Colon (tissue), 2 donors: ENCODE data around the gene HCAR3.
"Not testable (repeated sequence)": the region's sequence is repeated elsewhere in the genome, so short reads cannot be mapped to it uniquely, and the experiment has no call there.

ENCODE experiments used
- FAIRE-seq: peaks from 2 replicates; lab custom pipeline; 2012; peaks lifted over from hg19 to GRCh38; lab: Jason Lieb, UNC
- donor health status: control.
- donor health status: control.

Gene HCAR3

DNA sequence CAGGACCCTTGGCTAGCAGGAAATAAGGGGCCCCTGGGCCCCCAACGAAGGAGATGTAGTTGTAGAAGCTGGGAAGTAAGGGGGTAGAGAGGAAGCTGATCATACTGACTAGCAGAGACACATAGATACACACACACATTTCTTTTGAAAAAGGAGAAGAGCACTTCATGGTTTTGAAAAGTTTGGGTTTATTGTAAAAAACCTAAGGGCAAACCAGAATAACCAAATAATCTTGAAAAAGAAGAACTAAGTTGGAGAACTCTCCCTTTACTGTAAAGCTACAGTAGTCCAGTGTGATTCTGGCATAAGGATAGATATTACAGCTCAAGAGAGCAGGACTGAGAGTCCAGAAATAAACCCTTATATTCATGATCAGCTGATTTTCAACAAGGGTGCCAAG is 5.8 kb upstream of the HCAR3 start:
- no peak for FAIRE-seq

DNA sequence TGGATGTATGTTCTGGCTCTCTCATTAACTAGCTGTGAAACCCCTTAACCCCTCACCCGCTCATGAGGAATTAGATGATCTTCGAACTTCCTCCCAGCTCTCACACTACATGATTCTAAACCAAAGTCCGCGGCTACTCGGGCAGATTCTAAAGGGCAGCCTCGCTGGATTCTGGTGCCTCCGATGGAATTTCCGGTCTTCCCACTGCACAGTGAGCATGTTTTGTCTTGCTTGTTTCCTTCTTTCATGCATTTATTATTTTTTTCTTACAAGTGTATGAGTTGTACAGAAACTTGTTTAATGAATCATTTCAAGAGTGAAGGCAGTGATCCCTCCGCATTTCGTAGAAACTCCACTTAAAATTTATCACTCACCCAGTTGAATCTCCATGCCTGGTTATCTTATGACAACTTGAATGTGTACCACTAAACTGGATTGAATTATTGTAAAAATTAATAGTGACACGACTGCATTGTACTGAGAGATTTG is 4.5 kb upstream of the HCAR3 start:
- FAIRE-seq = no peak

DNA sequence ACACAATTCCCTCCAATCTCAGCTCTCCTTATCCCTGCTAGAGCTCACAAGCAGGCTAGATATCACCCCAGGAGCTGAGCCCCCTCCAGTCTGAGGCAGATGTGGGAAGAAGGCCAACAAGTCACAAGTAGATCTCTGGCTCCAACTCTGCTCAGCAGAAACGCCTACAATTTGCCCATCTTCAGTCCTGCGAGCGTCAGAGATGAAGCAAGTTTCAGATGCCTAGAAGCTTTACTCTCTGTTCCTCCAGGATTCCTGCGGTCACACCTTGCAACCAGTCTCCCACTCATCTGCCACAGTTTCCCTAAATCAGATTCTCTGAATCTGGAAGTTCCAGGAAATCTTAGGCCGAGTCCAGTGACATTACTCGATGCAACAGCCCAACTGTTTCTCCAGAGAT is 1.4 kb downstream of the HCAR3 start:
- not testable (repeated sequence) for FAIRE-seq

DNA sequence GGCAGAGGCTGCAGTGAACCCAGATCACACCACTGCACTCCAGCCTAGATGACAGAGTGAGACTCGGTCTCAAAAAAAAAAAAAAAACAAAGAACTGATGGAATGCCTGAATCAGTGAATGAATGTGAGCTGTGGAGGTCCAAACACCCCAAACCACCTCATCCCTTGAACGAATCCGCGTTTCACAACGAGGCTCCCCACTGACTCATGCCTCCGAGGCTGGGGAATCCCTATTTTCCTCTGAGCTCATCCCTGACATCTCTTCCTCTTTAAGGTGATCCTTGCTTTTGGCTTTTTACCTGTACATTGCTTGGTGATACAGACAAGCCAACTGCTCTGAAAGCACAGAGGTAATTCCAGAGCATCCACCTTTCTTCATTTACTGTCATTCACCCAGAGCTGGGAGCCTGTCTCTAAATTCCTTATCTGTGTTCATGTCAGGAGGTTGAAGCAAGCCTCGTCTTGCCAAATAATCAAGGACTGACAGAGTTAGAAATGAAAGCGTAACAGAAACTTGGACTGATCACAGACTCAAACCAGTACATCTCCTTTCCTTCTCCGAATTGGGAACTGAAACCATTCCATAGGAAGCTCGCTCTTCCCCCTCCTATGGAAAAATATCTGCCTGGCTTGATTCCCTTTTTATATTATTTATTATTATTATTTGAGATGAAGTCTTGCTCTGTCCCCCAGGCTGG is 3.0 kb downstream of the HCAR3 start:
- FAIRE-seq = not testable (repeated sequence)

DNA sequence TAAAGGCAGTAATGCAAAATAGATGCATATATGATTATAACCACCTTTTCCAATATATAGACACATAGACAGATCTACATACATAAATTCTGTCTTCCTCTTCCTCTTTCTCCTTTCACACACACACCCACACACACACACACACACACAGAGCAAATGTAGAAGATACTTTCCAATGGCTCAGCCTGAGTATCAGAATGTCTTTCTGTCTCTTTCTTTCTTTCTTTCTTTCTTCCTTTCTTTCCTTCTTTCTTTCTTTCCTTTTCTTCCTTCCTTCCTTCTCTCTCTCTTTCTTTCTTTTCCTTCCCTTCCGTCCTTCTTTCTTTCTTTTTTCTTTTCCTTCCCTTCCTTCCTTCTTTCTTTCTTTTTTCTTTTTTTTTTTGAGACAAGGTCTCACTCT is 5.3 kb downstream of the HCAR3 start:
- not testable (repeated sequence) for FAIRE-seq

DNA sequence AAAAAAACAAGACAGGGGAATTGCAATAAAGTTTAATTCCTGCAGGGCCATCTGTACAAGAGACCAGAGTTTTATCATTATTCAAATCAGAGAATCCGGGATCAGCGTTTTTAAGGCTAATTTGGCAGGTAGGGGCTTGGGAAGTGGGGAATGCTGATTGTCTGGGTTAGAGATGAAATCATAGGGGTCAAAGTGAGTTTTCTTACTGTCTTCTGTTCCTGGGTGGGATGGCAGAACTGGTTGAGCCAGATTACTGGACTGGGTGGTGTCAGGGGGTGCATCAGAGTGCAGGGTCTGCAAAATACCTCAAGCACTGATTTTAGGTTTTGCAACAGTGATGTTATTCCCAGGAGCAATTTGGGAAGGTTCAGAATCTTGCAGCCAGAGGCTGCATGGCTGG is 6.3 kb downstream of the HCAR3 start:
- not testable (repeated sequence) for FAIRE-seq

DNA sequence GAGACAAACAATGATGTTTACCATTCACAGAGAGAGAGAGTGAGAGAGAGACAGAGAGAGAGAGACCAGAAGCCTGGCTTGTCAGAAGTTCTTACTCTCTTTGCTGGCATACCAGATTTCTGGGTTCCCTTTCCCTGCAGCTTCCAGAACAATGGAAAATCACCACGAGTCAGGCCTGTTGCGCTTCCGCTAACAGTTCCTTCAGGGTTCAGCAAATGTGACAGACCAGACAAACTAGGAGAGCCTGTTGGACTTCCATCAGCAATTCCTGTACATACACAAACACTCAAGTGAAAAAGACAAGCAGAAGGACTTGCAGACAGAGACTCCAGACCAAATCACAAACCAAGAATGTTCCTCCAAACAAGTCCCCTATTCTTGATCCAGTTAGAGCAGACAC is 7.3 kb downstream of the HCAR3 start:
- FAIRE-seq = not testable (repeated sequence)

DNA sequence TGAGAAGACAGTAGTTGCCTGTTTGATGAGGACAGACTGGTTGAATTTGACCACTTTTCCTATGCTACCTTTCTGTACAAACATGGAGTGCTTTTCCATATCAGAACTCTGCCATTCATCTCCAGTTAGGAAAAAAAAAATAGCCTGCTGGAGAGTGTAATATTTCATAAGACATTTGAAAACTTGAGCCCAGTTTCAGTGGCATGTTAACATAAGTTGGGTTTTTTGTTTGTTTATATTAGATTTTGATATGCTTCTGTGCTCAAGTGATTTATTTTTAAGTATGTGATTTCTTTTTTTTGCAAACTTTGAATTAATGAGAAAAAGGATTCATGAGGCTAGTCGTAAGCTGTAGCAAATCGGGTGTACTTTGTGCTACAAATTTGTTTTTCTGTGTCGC is 12.8 kb downstream of the HCAR3 start:
- FAIRE-seq = not testable (repeated sequence)

DNA sequence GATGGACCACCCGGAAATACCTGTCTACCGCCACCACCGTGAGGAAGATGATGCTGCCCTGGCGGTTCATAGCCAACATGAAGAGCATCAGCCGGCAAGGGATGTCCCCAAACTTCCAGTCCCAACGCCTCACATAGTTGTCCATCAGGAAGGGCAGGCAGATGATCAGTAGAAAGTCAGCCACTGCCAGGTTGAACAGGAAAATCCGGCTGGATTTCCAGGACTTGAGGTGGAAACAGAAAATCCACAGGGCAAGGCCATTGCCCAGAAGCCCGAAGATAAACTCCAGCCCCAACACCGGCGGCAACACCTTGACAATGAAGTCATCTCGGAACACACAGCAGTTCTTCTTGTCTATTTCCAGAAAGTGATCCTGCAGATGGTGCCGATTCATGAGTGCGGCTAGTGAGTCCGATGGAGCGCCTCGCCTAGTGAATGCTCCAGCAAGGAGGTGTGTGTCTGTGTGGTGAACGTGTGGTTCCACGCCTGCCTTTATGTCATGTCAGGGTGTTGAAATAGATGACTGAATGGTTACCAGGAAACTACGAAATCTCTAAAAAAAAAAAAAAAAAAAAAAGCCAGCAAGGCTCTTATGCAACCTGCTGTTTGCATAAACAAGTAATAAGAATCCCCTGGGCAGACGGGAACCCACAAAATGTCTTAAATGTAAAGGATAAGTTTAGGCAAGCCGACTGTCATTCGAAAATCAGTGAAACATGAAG is 13.6 kb downstream of the HCAR3 start, which contains the start of gene HCAR2:
TSS of gene HCAR2 (minus strand) at position 468 of the 722 bp plus-strand sequence. CDS start at position 394, 74 bp downstream.
- not testable (repeated sequence) for FAIRE-seq

DNA sequence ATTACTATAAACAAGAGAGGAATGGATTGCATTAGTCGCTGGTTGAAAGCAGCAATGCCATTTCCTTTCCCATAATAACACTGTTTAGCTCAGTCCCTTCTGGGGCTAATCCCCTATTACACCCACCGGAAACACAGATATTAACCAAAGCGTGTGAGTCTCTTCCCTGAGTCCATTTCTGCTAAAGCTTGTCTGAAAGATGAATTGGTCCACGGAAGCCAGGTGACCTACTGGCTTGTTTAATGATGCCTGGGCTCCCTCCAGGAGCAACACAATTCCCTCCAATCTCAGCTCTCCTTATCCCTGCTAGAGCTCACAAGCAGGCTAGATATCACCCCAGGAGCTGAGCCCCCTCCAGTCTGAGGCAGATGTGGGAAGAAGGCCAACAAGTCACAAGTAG is 15.1 kb downstream of the HCAR3 start:
- FAIRE-seq = not testable (repeated sequence)

DNA sequence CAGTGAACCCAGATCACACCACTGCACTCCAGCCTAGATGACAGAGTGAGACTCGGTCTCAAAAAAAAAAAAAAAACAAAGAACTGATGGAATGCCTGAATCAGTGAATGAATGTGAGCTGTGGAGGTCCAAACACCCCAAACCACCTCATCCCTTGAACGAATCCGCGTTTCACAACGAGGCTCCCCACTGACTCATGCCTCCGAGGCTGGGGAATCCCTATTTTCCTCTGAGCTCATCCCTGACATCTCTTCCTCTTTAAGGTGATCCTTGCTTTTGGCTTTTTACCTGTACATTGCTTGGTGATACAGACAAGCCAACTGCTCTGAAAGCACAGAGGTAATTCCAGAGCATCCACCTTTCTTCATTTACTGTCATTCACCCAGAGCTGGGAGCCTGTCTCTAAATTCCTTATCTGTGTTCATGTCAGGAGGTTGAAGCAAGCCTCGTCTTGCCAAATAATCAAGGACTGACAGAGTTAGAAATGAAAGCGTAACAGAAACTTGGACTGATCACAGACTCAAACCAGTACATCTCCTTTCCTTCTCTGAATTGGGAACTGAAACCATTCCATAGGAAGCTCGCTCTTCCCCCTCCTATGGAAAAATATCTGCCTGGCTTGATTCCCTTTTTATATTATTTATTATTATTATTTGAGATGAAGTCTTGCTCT is 16.4 kb downstream of the HCAR3 start:
- not testable (repeated sequence) for FAIRE-seq

DNA sequence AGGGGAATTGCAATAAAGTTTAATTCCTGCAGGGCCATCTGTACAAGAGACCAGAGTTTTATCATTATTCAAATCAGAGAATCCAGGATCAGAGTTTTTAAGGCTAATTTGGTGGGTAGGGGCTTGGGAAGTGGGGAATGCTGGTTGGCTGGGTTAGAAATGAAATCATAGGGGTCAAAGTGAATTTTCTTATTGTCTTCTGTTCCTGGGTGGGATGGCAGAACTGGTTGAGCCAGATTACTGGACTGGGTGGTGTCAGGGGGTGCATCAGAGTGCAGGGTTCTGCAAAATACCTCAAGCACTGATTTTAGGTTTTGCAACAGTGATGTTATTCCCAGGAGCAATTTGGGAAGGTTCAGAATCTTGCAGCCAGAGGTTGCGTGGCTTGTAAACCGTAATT is 19.7 kb downstream of the HCAR3 start:
- not testable (repeated sequence) for FAIRE-seq

DNA sequence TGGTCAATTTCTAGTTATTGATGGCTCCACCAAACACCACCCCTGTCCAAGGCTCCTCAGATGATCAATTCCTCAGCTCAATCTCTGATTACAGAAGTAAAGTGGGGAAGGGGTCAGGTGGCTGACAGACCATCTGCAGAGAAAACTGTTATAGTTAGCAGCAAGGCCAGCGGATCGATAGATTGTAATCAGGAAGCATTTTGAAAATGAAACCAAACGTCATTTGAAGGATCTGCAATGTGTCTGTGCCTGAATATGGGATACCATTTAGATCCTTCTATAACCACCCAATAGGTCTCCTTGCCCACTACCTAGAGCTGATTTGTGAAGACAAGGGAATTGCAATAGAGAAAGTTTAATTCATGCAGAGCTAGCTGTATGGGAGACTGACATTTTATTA is 25.0 kb downstream of the HCAR3 start:
- FAIRE-seq = no peak

DNA sequence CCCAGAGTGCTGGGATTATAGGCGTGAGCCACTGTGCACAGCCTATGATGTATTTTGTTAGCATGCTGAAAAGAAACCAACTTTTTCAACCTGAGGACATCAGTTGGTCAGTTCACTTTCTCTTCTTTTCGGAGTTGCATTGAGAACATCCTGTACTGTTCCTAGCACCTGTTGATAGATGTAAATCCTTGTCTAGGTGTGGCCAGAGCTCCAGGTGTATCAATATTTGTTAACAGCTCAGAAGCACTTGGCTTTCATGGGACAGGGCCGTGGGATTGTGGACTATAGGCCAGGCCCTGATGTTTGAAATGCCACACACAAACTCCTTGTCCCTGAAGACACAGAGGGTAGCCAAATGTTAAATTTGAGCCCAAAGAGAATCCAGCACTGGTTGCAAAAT is 28.3 kb downstream of the HCAR3 start:
- FAIRE-seq = no peak

DNA sequence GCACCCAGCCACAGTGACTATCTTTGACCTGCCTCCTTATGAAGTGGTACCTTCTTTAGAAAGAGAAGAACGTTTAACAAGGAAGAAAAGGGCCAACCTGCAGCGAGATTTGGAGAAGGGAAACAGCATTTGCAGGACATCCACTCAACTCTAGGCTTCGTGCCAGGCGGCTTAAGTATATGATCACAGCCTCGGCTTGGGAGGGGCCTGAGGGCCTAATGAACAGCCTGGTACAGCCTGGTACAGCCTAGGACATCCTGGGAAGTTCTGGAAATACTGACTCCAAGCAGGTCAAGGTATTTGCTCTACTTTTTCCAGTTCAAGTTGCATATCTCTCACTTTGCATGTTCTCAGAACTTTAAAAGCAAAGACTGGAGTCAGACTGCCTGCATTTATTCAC is 29.5 kb downstream of the HCAR3 start:
- no peak for FAIRE-seq

DNA sequence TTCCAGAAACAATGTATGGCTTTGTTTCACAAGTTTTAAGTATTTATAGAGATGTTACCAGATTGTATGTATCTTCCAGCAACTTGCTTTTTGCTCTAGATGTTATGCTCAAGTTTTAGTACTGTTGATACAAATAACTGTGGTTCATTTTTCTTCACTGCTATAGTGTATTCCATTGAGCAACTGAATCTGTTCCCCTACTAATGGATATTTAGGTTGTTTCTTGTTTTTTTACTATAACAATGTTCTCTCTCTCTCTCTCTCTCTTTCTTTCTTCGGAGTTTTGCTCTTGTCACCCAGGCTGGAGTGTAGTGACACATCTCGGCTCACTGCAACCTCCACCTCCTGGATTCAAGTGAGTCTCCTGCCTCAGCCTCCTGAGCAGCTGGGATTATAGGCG is 30.1 kb downstream of the HCAR3 start:
- FAIRE-seq = no peak

DNA sequence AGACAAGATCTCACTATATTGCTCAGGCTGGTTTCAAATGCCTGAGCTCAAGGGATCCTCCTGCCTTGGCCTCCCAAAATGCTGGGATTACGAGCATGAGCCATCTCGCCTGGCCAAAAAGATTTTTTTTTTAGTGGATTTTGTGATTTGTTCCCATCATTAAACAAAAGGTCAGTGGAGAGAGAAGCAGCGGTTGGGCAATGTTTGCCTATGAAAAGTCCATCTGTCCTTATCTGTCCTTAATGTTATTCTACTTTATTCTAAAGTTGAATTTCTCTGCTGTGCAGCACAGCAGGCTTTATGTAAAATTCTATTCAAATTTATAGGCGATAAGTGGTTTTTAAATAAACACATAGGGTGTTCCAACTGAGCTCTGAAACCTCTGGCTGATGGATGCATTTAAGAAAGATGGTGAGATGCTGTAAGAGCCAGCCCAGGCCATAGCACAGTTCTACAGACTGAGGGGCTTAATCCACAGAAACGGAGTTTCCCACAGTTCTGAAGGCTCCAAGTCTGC is 32.3 kb downstream of the HCAR3 start:
- FAIRE-seq = no peak

DNA sequence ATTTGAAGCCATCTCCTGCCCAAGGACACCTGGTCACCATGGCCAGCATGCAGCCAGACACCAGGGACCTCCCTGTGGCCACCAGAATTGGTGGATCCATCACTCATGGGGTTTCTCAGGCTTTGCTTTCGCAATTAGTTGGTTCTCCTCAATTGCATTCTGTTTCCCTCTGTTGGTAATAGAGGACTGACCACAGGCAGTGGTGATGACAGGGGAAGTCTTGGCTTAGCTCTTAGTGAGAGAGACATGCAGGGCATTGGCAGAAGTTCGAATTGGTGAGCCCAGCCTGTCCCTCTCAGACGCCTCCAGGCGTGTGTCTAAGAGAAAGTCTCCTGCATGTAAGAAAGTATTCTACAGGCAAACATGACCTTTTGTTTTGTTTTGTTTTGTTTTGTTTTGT is 34.8 kb downstream of the HCAR3 start:
- FAIRE-seq = no peak

DNA sequence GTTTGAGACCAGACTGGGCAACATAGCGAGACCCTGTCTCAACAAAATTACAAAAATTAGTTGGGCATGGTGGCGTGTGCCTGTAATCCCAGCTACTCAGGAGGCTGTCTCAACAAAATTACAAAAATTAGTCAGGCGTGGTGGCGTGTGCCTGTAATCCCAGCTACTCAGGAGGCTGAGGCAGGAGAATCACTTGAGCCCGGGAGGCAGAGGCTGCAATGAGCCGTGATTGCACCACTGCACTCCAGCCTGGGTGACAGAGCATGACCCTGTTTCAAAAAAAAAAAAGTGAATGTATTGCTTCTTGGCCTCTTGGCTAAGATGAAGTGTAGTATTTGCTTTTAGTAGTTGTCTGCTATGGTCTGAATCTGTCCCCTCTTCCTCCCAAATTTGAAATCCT is 35.6 kb downstream of the HCAR3 start:
- not testable (repeated sequence) for FAIRE-seq

DNA sequence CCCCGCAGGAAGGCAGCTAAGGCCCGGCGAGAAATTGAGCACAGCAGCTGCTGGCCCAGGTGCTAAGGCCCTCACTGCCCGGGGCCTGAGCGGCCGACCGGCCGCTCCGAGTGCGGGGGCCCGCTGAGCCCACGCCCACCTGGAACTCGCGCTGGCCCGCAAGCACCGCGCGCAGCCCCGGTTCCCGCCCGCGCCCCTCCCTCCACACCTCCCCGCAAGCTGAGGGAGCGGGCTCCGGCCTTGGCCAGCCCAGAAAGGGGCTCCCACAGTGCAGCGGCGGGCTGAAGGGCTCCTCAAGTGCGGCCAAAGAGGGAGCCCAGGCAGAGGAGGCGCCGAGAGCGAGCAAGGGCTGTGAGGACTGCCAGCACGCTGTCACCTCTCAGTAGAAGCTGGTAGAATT is 39.8 kb downstream of the HCAR3 start:
- not testable (repeated sequence) for FAIRE-seq

DNA sequence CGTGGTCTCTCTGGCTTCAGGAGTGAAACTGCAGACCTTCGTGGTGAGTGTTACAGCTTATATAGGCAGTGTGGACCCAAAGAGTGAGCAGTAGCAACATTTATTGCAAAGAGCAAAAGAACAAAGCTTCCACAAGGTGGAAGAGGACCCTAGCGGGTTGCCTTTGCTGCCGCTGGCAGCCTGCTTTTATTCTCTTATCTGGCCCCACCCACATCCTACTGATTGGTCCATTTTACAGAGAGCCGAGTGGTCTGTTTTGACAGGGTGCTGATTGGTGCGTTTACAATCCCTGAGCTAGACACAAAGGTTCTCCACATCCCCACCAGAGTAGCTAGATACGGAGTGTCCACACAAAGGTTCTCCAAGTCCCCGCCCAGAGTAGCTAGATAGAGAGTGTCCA is 40.6 kb downstream of the HCAR3 start:
- not testable (repeated sequence) for FAIRE-seq

DNA sequence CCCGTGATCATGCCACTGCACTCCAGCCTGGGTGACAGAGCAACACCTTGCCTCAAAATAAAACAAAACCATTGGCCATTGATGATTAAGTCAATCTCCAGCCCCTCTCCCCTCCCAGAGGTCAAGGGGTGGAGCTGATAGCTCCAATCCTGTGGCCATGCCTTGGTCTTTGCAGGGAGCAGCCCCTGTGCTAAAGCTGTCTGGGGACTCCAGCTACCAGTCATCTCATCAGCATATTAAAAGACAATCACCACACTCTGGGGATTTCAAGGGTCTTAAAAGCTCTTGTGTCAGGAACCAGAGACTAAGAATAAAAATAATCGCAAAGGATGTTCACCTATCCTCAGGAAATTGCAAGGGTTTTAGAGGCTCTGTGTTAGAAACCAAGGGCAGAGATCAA is 44.1 kb downstream of the HCAR3 start:
- FAIRE-seq = no peak
